Measurements from ENCODE around the gene ADCK1. TPM values are rescaled to one million over a fixed set of nuclear protein-coding genes. Genes with fewer than 3 reads are reported as not detected.
A peak's percentile ranks its signal among the peaks of the same experiment; 100 is the strongest.

The ADCK1 gene
- total RNA-seq, 2 donors from 2014 or later, result 3.0 to 4.8 TPM

DNA sequence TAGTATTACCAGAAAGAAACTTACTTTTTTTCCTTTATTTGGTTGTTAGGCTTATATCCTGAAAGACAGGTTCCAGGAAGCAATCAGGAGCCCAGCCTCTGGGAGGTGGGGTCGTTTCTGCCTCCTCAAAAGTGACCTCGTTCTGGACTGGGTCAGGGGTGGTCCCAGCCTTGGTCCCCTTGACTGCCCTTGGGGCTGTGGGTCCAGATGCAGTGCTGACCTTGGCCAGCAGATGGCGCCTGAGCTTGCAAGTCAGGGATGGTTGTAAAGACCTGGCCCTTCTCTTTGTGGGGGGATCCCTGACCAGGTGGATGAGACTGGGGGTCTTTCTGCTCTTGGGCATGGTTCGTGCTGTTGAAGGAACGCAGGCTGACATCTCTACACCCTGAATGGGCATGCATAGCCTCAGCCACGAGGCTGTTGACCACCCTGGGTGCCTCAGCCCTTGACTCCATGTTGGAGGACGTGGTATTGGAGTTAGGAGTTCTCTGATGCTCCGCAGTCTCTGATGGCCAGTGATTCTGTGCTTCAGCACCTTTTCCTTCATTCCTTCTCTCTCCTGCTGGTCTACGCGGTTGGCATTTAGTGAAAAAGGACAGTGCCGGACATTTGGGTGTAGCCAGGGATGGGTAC lies 62.4 kb downstream of the ADCK1 start:
- H3K4me3 Mint-ChIP-seq, result no peak overlapping the region
- H3K36me3 Mint-ChIP-seq, result no peaks in the 10 kb centered on the region
- peak; percentile 71 to 79 for ATAC-seq
- no peaks in the 10 kb centered on the region for H3K9me3 Mint-ChIP-seq
- H3K27me3 Mint-ChIP-seq, result no peaks in the 10 kb centered on the region
- no peak overlapping the region for H3K27ac Mint-ChIP-seq
- DNase-seq (ENCODE audit: low spot score), result peak; percentile 74
- H3K4me1 Mint-ChIP-seq (ENCODE audit: low read depth in 2 of 2), result no peaks in the 10 kb centered on the region

DNA sequence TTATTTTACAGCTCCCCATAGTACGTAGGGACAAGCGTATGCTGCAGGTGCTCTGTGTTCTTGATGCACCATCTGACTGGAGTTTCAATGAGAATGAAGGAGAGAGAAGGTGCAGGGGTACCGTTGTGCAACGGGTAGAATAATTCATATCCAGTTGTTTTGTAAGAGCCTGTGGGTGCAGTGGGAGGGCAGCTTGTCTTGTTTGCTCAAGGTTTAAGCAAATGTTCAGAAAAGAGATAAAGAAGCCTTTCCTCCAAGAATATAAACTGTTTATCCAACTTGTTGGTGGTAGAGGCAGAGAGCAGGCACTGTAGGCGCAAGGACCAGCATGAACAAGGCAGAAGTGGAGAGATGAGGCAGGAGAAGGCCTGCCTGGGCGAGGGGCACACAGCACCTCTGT lies 64.2 kb downstream of the ADCK1 start:
- no peak overlapping the region for H3K4me3 Mint-ChIP-seq
- no peak for ATAC-seq
- no peaks in the 10 kb centered on the region for H3K9me3 Mint-ChIP-seq
- no peak overlapping the region for H3K27ac Mint-ChIP-seq
- H3K4me1 Mint-ChIP-seq (ENCODE audit: low read depth in 2 of 2), result no peaks in the 10 kb centered on the region
- H3K27me3 Mint-ChIP-seq, result no peaks in the 10 kb centered on the region
- H3K36me3 Mint-ChIP-seq, result no peaks in the 10 kb centered on the region
- DNase-seq (ENCODE audit: low spot score), result no peak

DNA sequence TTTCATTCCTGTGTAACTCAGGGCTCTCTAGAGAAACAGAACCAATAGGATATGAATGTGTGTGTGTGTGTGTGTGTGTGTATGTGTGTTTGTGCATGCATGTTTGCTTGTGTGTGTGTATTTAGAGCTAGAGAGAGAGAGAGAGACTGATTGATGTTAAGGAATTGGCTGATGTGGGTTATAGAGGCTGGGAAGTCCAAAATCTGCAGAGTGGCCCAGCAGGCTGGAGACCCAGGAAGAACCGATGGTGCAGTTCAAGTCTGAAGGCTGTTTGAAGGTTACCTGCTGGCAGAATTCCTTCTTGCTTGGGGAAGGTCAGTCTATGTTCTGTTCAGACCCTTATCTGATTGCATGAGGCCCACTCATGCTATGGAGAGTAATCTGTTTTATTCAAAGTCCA lies 64.7 kb downstream of the ADCK1 start:
- Mint-ChIP-seq H3K27me3 (no peaks in the 10 kb centered on the region), H3K4me1 (ENCODE audit: low read depth in 2 of 2) (peaks cover 0 to 2% of the 10 kb centered on the region in 2 donors), H3K36me3 (no peaks in the 10 kb centered on the region), H3K27ac (no peak overlapping the region), H3K9me3 (no peaks in the 10 kb centered on the region), H3K4me3 (no peak overlapping the region)
- DNase-seq (ENCODE audit: low spot score) (no peak), ATAC-seq (no peak)

DNA sequence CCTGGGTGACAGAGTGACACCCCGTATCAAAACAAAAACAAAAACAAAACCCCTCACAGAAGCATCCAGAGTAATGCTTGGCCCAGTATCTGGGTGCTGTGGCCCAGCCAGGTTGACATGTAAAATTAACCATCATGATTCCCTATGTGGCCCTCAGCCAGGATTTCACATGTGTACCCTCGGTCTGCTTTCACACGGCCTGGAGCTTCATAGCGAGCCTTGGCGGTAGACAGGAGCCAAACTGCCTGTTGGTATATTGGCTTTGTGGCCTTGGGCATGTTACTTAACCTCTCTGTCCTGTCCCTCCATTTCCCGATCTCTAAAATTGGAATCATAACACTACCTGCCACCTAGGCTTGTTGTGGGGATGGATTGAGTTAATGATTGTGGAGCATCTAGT lies 65.5 kb downstream of the ADCK1 start:
- Mint-ChIP-seq H3K27ac (no peak overlapping the region), H3K4me1 (ENCODE audit: low read depth in 2 of 2) (peaks cover 0 to 5% of the 10 kb centered on the region in 2 donors), H3K4me3 (no peak overlapping the region), H3K36me3 (no peaks in the 10 kb centered on the region), H3K27me3 (no peaks in the 10 kb centered on the region), H3K9me3 (no peaks in the 10 kb centered on the region)
- ATAC-seq (no peak), DNase-seq (ENCODE audit: low spot score) (no peak)

DNA sequence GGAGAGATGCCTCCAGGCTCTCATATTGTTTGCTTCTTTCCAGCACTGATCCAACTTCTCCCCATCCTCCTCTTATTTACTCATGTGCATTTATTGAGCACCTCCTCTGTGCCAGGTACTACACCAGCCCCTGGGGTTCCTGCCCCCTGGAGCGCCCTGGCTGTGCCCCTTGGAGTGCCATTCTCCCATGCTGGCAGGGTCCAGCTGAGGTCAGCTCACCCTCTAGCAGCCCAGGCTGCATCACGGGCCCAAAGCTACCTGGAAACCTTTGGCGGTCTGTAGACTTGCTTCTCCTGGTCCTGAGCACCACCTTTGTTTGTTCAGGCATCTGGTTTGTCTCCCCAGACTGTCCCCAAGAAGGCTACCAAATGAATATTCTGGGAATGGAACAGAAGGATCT lies 67.0 kb downstream of the ADCK1 start:
- no peaks in the 10 kb centered on the region for H3K9me3 Mint-ChIP-seq
- no peak for DNase-seq (ENCODE audit: low spot score)
- H3K4me1 Mint-ChIP-seq (ENCODE audit: low read depth in 2 of 2), result peaks cover 0 to 5% of the 10 kb centered on the region in 2 donors
- H3K36me3 Mint-ChIP-seq, result no peaks in the 10 kb centered on the region
- H3K4me3 Mint-ChIP-seq, result no peak overlapping the region
- H3K27me3 Mint-ChIP-seq, result no peaks in the 10 kb centered on the region
- no peak overlapping the region for H3K27ac Mint-ChIP-seq
- no peak for ATAC-seq

DNA sequence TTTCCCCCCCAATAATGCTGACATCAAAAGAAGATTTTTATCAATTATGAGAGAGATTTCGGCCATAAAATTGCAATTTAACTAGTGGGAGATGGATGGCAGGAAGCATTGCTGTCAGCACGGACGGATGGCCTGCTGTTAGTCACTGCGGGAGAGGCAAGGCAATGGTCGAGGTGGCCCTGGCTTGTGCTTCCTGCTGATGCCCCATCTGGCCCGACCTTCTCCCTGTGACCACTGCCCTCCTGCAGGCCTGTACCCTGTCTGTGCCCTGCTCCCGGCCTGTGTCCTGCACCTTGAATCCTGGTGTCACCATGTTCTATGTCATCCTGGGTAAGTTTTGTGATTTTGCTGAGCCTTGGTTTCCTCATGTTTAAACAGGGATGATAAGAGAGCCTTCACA lies 67.6 kb downstream of the ADCK1 start:
- no peak for DNase-seq (ENCODE audit: low spot score)
- Mint-ChIP-seq H3K9me3 (no peaks in the 10 kb centered on the region), H3K27ac (no peak overlapping the region), H3K36me3 (no peaks in the 10 kb centered on the region), H3K4me1 (ENCODE audit: low read depth in 2 of 2) (peaks cover 0 to 5% of the 10 kb centered on the region in 2 donors), H3K27me3 (no peaks in the 10 kb centered on the region), H3K4me3 (no peak overlapping the region)
- ATAC-seq, result no peak

DNA sequence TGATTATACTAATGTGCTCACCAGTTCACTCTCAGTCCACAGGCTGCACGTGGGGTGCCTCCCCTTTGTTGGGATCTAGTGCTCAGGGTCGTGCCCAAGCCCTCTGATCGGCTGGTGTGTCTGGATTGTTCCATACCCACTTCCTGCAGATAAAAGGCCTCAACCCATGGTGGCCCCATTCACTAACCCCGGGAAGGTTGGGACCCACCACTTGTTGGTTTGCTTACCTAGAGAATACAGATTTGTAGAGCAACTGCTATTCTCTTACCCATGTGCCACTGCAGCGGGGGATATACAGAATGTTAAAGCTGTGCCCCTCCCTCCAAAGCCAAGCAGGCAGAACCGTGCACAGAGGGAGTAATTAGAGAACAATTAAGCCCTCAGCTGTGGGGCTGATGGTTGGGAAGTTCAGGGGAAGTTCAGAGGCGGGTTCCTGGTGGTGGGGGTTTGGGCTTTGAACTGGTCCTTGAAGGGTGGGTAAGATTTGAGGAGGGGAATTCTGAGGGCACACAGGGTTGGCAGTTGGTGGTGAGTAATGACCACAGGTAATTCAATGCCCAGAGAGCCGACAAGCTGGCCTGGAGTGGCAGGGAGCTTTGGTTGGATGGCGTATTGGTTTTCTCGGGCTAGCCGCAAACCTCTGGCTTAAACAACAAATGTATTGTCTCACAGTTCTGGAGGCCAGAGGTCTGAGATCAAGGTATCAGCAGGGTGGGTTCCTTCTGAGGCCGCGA lies 68.8 kb downstream of the ADCK1 start:
- peaks cover 0 to 5% of the 10 kb centered on the region in 2 donors for H3K4me1 Mint-ChIP-seq (ENCODE audit: low read depth in 2 of 2)
- H3K27me3 Mint-ChIP-seq, result no peaks in the 10 kb centered on the region
- peaks cover 4% of the 10 kb centered on the region for H3K36me3 Mint-ChIP-seq
- H3K9me3 Mint-ChIP-seq, result peaks cover 5% of the 10 kb centered on the region
- no peak for DNase-seq (ENCODE audit: low spot score)
- ATAC-seq, result no peak
- H3K4me3 Mint-ChIP-seq, result no peak overlapping the region
- H3K27ac Mint-ChIP-seq, result no peak overlapping the region

DNA sequence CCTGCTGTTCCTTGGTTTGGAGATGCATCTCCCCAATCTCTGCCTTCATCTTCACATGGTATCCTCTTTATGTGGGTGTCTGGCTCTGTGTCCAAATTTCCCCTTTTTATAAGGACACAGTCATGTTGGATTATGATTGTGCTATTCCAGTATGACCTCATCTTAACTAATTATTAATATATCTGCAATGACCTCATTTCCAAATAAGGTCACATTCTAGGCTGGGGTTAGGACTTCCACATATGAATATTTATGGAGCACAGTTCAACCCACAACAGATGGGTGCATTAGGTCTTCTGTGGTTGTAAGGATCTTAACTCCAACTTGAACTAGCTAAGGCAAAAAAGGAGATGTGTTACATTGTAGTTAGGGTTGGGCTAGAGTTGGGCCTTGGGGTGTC lies 69.4 kb downstream of the ADCK1 start:
- H3K27me3 Mint-ChIP-seq, result no peaks in the 10 kb centered on the region
- peaks cover 6% of the 10 kb centered on the region for H3K36me3 Mint-ChIP-seq
- no peak overlapping the region for H3K27ac Mint-ChIP-seq
- peaks cover 5% of the 10 kb centered on the region for H3K9me3 Mint-ChIP-seq
- no peak for ATAC-seq
- H3K4me3 Mint-ChIP-seq, result no peak overlapping the region
- DNase-seq (ENCODE audit: low spot score), result no peak
- peaks cover 0 to 7% of the 10 kb centered on the region in 2 donors for H3K4me1 Mint-ChIP-seq (ENCODE audit: low read depth in 2 of 2)

DNA sequence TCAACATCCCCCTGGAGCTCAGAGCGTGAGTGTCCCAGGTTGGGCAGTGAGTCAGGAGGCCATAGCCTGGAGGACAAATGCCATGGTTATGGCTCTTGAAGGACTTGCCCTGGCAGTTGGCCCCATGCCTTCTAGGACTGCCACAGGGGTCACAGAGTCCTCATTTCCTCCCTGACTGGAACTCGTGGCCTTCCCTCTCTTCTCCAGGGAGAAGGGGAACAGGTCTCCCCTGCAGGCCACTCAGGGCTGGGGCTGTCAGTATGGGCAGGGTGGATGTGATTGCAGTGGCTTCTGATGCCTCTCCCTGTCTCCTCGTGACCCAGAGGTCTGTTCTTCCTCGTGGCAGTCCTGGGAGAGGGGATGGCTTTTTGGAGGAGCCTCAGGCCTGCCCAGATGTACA lies 70.7 kb downstream of the ADCK1 start:
- H3K27me3 Mint-ChIP-seq, result no peaks in the 10 kb centered on the region
- H3K4me3 Mint-ChIP-seq, result no peak overlapping the region
- no peak for DNase-seq (ENCODE audit: low spot score)
- no peak for ATAC-seq
- no peak overlapping the region for H3K27ac Mint-ChIP-seq
- peaks cover 5% of the 10 kb centered on the region for H3K9me3 Mint-ChIP-seq
- peaks cover 6% of the 10 kb centered on the region for H3K36me3 Mint-ChIP-seq
- peaks cover 0 to 7% of the 10 kb centered on the region in 2 donors for H3K4me1 Mint-ChIP-seq (ENCODE audit: low read depth in 2 of 2)

DNA sequence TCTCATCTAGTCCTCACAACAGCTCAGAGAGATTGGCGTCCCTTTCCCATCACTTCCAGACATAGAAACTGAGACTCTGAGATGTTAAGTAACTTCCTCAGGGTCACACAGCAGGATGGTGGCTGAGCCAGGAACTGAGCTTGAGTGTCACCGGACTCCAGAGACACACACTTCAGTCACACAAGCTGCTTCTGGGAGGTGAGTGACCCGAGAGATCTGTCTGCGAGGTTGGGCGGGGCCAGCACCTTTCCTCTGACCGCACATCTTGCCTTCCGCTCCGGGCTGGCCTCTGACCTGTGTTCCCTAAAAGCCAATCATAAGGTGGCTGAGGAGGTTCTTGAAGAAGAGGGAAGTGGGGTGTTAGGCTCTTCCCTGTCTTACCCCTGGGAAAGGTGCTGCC lies 72.2 kb downstream of the ADCK1 start:
- ATAC-seq (no peak), DNase-seq (ENCODE audit: low spot score) (no peak)
- Mint-ChIP-seq H3K27me3 (no peaks in the 10 kb centered on the region), H3K27ac (no peak overlapping the region), H3K4me1 (ENCODE audit: low read depth in 2 of 2) (peaks cover 0 to 7% of the 10 kb centered on the region in 2 donors), H3K4me3 (no peak overlapping the region), H3K36me3 (peaks cover 11% of the 10 kb centered on the region), H3K9me3 (peaks cover 5% of the 10 kb centered on the region)

DNA sequence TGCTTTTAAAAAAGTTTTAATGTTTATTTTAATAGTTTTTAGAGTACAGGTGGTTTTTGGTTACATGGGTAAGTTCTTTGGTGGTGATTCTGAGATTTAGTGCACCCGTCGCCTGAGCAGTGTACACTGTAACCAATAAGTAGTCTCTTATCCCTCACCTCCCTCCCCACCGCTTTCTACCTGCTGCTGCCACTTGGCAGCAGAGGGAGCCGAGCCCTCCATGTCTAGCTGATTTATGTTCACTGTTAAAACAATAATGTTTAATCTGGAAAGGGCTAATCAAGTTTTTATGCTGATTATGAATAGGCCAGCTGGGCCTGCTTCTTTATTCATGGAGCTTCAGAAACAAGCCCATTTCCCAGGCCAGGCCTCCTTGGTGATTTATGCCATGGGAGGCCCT lies 73.1 kb downstream of the ADCK1 start:
- H3K4me3 Mint-ChIP-seq, result no peak overlapping the region
- no peak for DNase-seq (ENCODE audit: low spot score)

DNA sequence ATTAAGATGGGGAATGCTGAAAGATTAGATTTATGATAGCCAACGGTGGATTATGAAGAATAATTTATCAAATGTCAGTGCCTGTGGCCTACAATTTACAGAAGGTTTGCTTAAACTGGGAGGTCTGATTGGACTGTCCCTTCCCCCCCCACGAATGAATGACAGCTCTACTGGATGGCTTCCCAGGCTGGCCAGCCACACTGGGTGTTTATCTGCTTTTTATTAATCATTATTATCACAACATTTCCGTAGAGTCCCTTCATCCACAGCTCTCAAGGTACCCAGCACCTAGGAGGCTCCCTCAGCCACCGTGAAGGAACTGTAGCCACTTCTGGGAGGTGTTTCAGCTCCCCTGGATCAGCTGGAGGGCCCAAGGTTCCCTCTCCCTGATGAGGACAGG lies 78.9 kb downstream of the ADCK1 start:
- no peak overlapping the region for H3K4me3 Mint-ChIP-seq
- H3K27me3 Mint-ChIP-seq, result no peaks in the 10 kb centered on the region
- peaks cover 7% of the 10 kb centered on the region for H3K36me3 Mint-ChIP-seq
- no peak overlapping the region for H3K27ac Mint-ChIP-seq
- no peak for ATAC-seq
- no peaks in the 10 kb centered on the region for H3K9me3 Mint-ChIP-seq
- H3K4me1 Mint-ChIP-seq (ENCODE audit: low read depth in 2 of 2), result peaks cover 0 to 2% of the 10 kb centered on the region in 2 donors
- no peak for DNase-seq (ENCODE audit: low spot score)

More for the DNA sequence above, 73.1 kb downstream of the ADCK1 start:
- ATAC-seq, result no peak
- peaks cover 11% of the 10 kb centered on the region for H3K36me3 Mint-ChIP-seq
- H3K27ac Mint-ChIP-seq, result no peak overlapping the region
- H3K27me3 Mint-ChIP-seq, result no peaks in the 10 kb centered on the region
- peaks cover 5% of the 10 kb centered on the region for H3K9me3 Mint-ChIP-seq
- peaks cover 0 to 7% of the 10 kb centered on the region in 2 donors for H3K4me1 Mint-ChIP-seq (ENCODE audit: low read depth in 2 of 2)

DNA sequence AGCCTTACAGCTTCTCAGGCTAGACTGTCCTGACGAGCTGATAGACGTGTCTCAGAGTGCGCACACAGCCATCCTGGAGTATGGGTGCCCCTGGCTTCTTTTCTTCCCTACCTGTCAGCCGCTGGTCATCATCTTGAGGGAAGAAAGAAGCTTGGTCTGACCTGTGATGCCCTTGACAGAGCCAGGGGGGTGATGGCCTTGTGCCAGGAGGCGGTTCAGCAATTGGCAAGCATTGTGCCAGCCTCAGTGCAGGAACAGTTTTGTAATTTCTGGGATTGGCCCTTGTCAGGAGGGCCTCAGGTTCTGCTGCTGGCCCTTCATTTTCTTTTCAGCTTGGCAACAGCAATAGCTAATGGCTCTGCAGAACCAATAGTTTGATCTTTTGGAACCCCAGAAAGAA lies 80.1 kb downstream of the ADCK1 start:
- no peak overlapping the region for H3K4me3 Mint-ChIP-seq
- no peaks in the 10 kb centered on the region for H3K4me1 Mint-ChIP-seq (ENCODE audit: low read depth in 2 of 2)
- no peaks in the 10 kb centered on the region for H3K9me3 Mint-ChIP-seq
- no peak for ATAC-seq
- no peak for DNase-seq (ENCODE audit: low spot score)
- H3K27ac Mint-ChIP-seq, result no peak overlapping the region
- H3K36me3 Mint-ChIP-seq, result peaks cover 5% of the 10 kb centered on the region
- no peaks in the 10 kb centered on the region for H3K27me3 Mint-ChIP-seq

DNA sequence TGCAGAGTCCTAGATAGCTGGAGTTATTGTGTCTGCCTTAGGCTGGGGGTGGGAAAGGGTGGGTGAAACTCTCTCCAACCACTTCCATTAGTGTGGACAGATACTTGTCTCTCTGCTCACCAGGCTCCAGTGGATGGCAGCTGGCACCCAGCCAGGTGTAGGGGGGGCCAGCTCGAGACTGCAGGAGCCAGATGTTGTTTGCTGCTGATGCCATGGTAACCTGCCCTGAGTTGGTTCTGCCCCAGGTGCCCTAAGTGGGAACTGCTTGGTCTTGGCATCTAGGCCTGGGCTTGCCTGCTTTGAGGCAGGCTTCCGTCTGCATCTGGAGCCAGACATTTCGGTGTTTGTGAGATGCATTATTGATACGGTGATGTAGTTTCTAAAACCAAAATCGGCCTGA lies 82.2 kb downstream of the ADCK1 start:
- DNase-seq (ENCODE audit: low spot score), result no peak
- H3K27me3 Mint-ChIP-seq, result no peaks in the 10 kb centered on the region
- no peaks in the 10 kb centered on the region for H3K4me1 Mint-ChIP-seq (ENCODE audit: low read depth in 2 of 2)
- H3K4me3 Mint-ChIP-seq, result no peak overlapping the region
- ATAC-seq, result no peak
- H3K9me3 Mint-ChIP-seq, result no peaks in the 10 kb centered on the region
- H3K36me3 Mint-ChIP-seq, result no peaks in the 10 kb centered on the region
- no peak overlapping the region for H3K27ac Mint-ChIP-seq
